Cardiac septum (tissue), 1 donor: ENCODE data around the gene GPRC5D. TPM values are rescaled to one million over a fixed set of nuclear protein-coding genes. Genes with fewer than 3 reads are reported as not detected.

Source experiments
- DNase-seq: peaks from one replicate; pipeline ENCODE4 v3.0.0-alpha.2; 2020; ENCODE audit warnings: low spot score
- intact Hi-C: fragments of 100-400 bp; cut with DNase I; formaldehyde crosslinking; loops from one replicate; pipeline ENCODE4 v1.14.0; 2022
- total RNA-seq: library from RNA; stranded (reverse); fragmentation: NEBNext Ultra II Directional; extraction: Animal tissue kit (Norgen Biotek cat#: 25700); gene quantifications from one replicate; pipeline ENCODE4 v1.2.1, GENCODE V29; 2021
- donor health status: DM: no; HTN: no; CAD: no.

GPRC5D gene
- total RNA-seq, 1 donor from 2014 or later, result not detected

- DNase-seq, result peak; percentile 90
- intact Hi-C loops, result loop anchor here (1.0 to 10.0 kb wide), 4 partner anchors 67 to 316 kb away; no protein-coding TSS in a partner anchor
These were observed 35.6 kb downstream of the GPRC5D start for GRCh38 chr12:12916135-12916944.

DNA sequence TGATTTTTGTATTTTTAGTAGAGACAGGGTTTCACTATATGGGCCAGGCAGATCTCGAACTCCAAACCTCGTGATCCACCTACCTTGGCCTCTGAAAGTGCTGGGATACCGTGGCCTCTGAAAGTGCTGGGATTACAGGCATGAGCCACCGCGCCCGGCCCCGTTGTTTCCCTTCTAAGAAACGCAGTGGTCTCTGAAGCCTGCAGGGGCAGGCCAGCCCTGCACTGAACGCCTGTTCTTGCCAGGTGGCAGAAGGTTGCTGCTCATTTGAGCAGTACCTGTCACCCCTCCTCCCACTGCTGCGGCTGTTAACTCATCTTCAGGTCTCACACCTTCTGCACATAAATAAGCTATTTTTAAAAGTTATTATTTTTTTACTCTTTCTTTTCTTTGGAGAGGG lies 36.3 kb downstream of the GPRC5D start:
- no peak for DNase-seq
- intact Hi-C loops, result loop anchor here (1.0 to 10.0 kb wide), 4 partner anchors 68 to 317 kb away; no protein-coding TSS in a partner anchor

GRCh38 chr12:12912711-12913110 lies 39.3 kb downstream of the GPRC5D start:
- DNase-seq, result no peak
- intact Hi-C loops, result loop anchor here (10.0 kb wide), 1 partner anchor 182 kb away; no protein-coding TSS in a partner anchor

DNA sequence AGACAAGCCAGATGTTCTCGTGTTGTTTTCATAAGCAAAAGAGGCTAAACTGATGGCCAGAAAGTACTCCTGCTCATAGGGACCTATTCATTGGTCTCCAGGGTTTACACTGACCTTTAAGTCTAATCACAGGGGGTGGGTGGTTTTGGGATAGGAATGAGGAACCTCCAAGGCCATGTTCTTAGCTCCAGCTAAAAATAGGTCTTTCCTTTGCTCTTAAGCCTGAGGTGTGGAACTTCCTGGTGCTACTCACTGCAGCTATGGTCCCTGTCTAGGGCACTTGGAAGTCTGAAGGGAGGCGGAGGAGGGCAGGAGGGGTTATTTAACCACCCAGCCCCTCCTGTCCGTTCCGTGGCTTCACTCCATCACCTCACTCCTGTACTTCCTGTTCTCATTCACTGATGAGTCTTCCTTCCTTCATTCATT lies 42.0 kb downstream of the GPRC5D start:
- no peak for DNase-seq
- intact Hi-C loops, result loop anchor here (10.0 kb wide), 1 partner anchor 185 kb away; no protein-coding TSS in a partner anchor

- no peak for DNase-seq
- intact Hi-C loops, result no loop called here
These were observed 42.6 kb downstream of the GPRC5D start for GRCh38 chr12:12909228-12909994.

DNA sequence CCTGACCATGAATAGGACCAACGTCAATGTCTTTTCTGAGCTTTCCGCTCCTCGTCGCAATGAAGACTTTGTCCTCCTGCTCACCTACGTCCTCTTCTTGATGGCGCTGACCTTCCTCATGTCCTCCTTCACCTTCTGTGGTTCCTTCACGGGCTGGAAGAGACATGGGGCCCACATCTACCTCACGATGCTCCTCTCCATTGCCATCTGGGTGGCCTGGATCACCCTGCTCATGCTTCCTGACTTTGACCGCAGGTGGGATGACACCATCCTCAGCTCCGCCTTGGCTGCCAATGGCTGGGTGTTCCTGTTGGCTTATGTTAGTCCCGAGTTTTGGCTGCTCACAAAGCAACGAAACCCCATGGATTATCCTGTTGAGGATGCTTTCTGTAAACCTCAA lies 43.3 kb downstream of the GPRC5D start:
- intact Hi-C loops, result no loop called here
- DNase-seq, result no peak

- no peak for DNase-seq
- intact Hi-C loops, result no loop called here
These were observed 43.7 kb downstream of the GPRC5D start for GRCh38 chr12:12908252-12908651.

GRCh38 chr12:12907552-12907951 lies 44.4 kb downstream of the GPRC5D start:
- intact Hi-C loops, result no loop called here
- no peak for DNase-seq

DNA sequence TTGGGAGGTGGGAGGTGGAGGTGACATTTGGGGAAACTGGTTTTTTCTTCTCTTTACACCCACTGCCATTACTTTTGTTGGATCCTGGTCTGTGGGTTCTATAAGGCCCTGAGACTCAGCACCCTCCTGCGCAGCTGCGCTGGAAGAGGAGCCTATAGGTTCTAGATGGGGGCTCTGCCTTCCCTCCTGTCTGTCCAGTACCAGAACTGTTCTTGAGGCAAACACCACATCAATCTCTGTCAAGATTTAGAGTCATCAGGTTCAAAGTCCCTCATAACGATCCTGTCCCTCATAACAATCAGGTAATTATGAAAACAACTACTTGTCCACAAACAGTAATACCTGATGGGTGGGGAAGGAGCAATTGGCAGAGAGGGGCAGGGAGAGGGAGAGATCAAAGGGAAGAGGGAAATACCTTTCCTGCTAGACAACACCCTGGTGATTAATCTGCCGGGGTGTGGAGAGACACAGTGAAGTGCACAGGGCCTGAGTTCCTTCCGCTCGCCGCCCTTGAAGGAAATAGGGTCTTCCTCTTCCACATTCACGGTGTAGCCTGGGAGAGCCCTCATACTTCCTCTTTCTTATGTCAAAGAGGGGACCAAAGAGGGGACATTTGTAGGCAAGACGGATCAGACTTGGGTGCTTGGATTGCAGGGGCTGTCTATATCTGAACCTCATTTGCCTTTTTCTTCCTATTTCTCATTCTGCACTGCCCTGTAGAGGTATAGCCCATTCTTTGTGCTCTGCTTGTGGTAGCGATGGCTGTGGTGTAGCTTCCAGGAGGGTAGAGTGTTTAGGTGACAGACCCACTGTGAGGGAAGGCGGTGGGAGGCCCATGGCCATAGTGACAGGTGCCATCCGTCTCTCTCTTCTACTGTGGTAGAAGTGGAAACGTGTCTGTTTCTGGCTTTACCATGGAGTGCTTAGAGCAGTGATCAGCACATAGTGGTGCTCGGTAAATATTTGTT lies 48.0 kb downstream of the GPRC5D start:
- no peak for DNase-seq
- intact Hi-C loops, result no loop called here

DNA sequence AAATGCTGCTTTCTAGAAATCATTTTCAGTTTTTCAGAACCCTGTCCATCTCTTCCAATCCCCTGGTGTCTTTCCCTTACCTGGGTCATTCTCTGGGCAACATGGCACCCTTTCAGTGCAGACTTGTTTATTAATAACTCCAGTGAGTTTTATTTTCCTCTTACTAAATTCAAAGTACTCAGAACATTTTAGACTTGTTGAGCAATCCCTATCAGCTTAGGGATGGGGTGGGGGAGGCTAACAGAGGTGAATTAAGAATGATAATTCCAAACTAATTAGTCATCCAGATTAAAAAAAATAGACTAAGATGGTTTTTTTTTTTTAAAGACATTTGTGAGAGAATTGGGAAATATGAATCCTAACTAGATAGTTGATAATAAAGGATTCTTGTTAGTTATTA lies 49.9 kb downstream of the GPRC5D start:
- intact Hi-C loops, result no loop called here
- no peak for DNase-seq

GRCh38 chr12:12901158-12901791 lies 50.7 kb downstream of the GPRC5D start:
- no peak for DNase-seq
- intact Hi-C loops, result no loop called here

GRCh38 chr12:12900786-12901157 lies 51.2 kb downstream of the GPRC5D start:
- no peak for DNase-seq
- intact Hi-C loops, result no loop called here

- no peak for DNase-seq
- intact Hi-C loops, result no loop called here
These were observed 52.2 kb downstream of the GPRC5D start for GRCh38 chr12:12899530-12900380.

DNA sequence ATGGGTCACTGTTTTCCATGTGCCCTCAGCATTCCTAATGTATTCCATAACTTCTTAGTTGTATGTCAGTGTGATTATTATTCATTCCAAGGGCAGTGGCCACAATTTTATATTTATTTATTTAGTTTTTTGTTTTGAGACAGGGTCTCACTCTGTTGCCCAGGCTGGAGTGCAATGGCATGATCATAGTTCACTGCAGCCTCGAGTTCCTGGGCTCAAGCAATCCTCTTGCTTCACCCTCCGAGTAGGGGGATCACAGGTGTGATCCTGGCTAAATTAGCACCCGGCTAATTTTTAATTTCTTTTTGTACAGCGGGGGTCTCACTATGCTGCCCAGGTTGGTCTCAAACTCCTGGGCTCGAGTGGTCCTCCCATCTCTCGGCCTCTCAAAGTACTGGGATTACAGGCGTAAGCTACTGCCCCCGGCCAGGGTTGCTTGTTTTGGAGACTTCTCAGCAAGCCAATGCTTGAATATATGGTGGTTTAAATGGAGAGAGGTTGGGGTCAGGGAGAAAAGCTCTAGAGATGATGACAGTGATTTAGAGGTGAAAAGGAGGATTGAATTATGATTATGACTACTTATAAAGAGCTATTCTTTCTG lies 53.0 kb downstream of the GPRC5D start:
- no peak for DNase-seq
- intact Hi-C loops, result no loop called here

GRCh38 chr12:12898136-12898717 lies 53.7 kb downstream of the GPRC5D start:
- intact Hi-C loops, result no loop called here
- no peak for DNase-seq

- DNase-seq, result no peak
- intact Hi-C loops, result no loop called here
These were observed 54.7 kb downstream of the GPRC5D start for GRCh38 chr12:12897302-12897701.

GRCh38 chr12:12896260-12896659 lies 55.7 kb downstream of the GPRC5D start:
- intact Hi-C loops, result no loop called here
- DNase-seq, result no peak
